ENCODE results near the gene UROC1. TPM values are rescaled to one million over a fixed set of nuclear protein-coding genes. Genes with fewer than 3 reads are reported as not detected.
A peak's percentile ranks its signal among the peaks of the same experiment; 100 is the strongest.

UROC1 gene
- total RNA-seq, 1 experiment from 2014 or later: not detected

GRCh38 chr3:126442094-126442855 lies 75.3 kb downstream of the UROC1 start:
- Histone ChIP-seq H3K23me2 (ENCODE audit: insufficient read length, low read depth, low read length, poor library complexity, severe bottlenecking) (no peaks in the 10 kb centered on the region), H3K4me1 (ENCODE audit: insufficient read depth, low read length) (no peaks in the 10 kb centered on the region), H2BK15ac (ENCODE audit: low read depth, low read length) (no peak overlapping the region), H3K56ac (ENCODE audit: insufficient read length, low read depth, low read length) (no peak overlapping the region), H2AK5ac (ENCODE audit: insufficient read length, low read length) (no peak overlapping the region), H2BK20ac (ENCODE audit: low read depth, low read length, poor library complexity, severe bottlenecking) (no peak overlapping the region), H3K79me2 (ENCODE audit: insufficient read depth, low read length) (no peaks in the 10 kb centered on the region), H3K14ac (ENCODE audit: insufficient read depth, low read length) (no peak overlapping the region), H4K8ac (replicated peaks; ENCODE audit: insufficient read length, low read depth, low read length) (no peak overlapping the region), H3K27me3 (ENCODE audit: insufficient read depth, low read length) (no peaks in the 10 kb centered on the region), H2BK12ac (ENCODE audit: insufficient read length, low read depth, low read length) (no peak overlapping the region), H4K5ac (ENCODE audit: insufficient read length, low read depth, low read length) (no peak overlapping the region), H3K79me1 (ENCODE audit: insufficient read depth, low read depth, low read length, poor library complexity, severe bottlenecking) (no peaks in the 10 kb centered on the region), H3K9me3 (ENCODE audit: control insufficient read depth, low read depth, low read length) (no peaks in the 10 kb centered on the region), H4K20me1 (ENCODE audit: control insufficient read depth, insufficient read depth, insufficient read length) (no peaks in the 10 kb centered on the region), H4K91ac (ENCODE audit: insufficient read length, low read depth, low read length) (no peak overlapping the region), H3K23ac (ENCODE audit: insufficient read length, low read depth, low read length) (no peak overlapping the region), H3K27ac (ENCODE audit: insufficient read length, low read depth, low read length) (no peak overlapping the region), H2BK5ac (ENCODE audit: insufficient read length, low read length) (no peak overlapping the region), H3K4me2 (ENCODE audit: insufficient read depth, insufficient read length, low read length) (no peak overlapping the region), H3K4ac (ENCODE audit: low read depth, low read length) (no peak overlapping the region), H2AFZ (ENCODE audit: low read length) (no peak overlapping the region), H2BK120ac (ENCODE audit: low read depth, low read length, poor library complexity, severe bottlenecking) (no peak overlapping the region), H3K9ac (ENCODE audit: extremely low read depth, insufficient read length, low read length) (no peak overlapping the region), H3T11ph (ENCODE audit: low read length) (no peak overlapping the region), H3K18ac (ENCODE audit: insufficient read length, low read depth, low read length) (no peak overlapping the region)
- H3K4me3 Mint-ChIP-seq: no peak overlapping the region
- WGBS (ENCODE audit: extremely low coverage, insufficient read length, low lambda C conversion rate): no CpG with 5 or more reads among the region's 13 CpGs
- H3K27ac Mint-ChIP-seq: 0 out of 7 replicates have a peak overlapping the region, but pooled peaks of 1 of the 3 experiments have one; percentile 9
- H3K27me3 Mint-ChIP-seq (ENCODE audit: low read depth): peaks cover 2% of the 10 kb centered on the region; the same call in 1 of the 2 replicates
- H3K36me3 Mint-ChIP-seq (ENCODE audit: insufficient read depth in 1 of 3, low read depth in 3 of 3): peaks cover 0 to 24% (median 16%) of the 10 kb centered on the region in 3 experiments; a peak in 4 of 7 replicates
- DNase-seq: no peak
- TF ChIP-seq CTCF (conservative IDR thresholded peaks at IDR 0.05): no peak
- H3K9me3 Mint-ChIP-seq: no peaks in the 10 kb centered on the region
- H3K4me1 Mint-ChIP-seq: peaks cover 30 to 44% of the 10 kb centered on the region in 2 experiments
